ENCODE measurements around the gene PKNOX2.
A peak's percentile ranks its signal among the peaks of the same experiment; 100 is the strongest.

The PKNOX2 gene

DNA sequence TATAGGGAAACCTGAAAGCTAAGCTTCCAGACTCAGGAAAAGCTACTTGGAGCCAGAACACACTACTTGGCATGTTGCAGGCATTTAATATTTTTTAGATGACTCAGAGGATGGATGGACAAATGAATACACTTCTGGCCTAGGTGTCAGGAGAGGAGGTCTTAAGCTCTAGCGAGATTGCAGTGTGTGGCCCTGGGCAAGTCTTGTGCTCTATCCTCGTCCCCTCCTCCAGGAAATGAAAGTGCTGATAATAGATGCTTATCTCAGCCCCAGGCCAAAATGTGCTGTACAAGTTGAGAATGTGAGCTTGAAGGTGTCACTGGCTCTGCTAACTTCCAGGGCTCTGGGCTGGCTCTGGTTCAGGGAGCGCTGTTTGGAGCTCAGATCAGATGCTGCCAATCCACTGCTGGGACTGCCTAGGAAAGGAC is 136.3 kb downstream of the PKNOX2 start:
- H3K36me3 Mint-ChIP-seq (ENCODE audit: low read depth), result peaks cover 7% of the 10 kb centered on the region
- H3K27ac Mint-ChIP-seq, result no peak overlapping the region
- H3K27me3 Mint-ChIP-seq (ENCODE audit: low read depth, poor library complexity), result no peaks in the 10 kb centered on the region
- no peak overlapping the region for H3K4me3 Mint-ChIP-seq
- DNase-seq, result no peak
- TF ChIP-seq, protein P1, sequence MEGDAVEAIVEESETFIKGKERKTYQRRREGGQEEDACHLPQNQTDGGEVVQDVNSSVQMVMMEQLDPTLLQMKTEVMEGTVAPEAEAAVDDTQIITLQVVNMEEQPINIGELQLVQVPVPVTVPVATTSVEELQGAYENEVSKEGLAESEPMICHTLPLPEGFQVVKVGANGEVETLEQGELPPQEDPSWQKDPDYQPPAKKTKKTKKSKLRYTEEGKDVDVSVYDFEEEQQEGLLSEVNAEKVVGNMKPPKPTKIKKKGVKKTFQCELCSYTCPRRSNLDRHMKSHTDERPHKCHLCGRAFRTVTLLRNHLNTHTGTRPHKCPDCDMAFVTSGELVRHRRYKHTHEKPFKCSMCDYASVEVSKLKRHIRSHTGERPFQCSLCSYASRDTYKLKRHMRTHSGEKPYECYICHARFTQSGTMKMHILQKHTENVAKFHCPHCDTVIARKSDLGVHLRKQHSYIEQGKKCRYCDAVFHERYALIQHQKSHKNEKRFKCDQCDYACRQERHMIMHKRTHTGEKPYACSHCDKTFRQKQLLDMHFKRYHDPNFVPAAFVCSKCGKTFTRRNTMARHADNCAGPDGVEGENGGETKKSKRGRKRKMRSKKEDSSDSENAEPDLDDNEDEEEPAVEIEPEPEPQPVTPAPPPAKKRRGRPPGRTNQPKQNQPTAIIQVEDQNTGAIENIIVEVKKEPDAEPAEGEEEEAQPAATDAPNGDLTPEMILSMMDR (IDR thresholded peaks at IDR 0.05), result no peak
- H3K4me1 Mint-ChIP-seq, result peaks cover 69% of the 10 kb centered on the region
- no peaks in the 10 kb centered on the region for H3K9me3 Mint-ChIP-seq

DNA sequence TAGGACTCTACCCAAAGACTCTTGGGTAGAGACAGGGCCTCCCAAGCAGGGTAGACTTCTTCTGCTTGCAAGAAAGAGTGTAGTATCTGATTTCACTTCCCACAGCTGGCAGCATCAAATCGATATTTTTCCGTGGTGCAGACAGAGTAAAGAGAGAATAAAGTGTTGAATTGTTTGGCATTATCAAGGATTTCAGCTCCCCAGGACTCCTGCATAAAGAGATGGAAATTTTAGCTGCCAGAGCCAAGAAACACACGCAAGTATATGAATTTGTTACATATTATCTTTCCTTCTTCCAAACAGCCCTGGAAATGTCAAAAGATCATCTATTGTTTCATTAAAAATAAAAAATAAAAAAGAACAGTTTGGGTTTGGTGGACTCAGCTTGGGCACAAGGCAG is 136.8 kb downstream of the PKNOX2 start:
- peaks cover 2% of the 10 kb centered on the region for H3K36me3 Mint-ChIP-seq (ENCODE audit: low read depth)
- no peaks in the 10 kb centered on the region for H3K9me3 Mint-ChIP-seq
- H3K4me3 Mint-ChIP-seq, result no peak overlapping the region
- TF ChIP-seq, protein P1 (IDR thresholded peaks at IDR 0.05), result no peak
- peak overlapping the region; percentile 51 for H3K27ac Mint-ChIP-seq
- H3K4me1 Mint-ChIP-seq, result peaks cover 73% of the 10 kb centered on the region
- H3K27me3 Mint-ChIP-seq (ENCODE audit: low read depth, poor library complexity), result no peaks in the 10 kb centered on the region
- no peak for DNase-seq

GRCh38 chr11:125303186-125303585 is 138.6 kb downstream of the PKNOX2 start:
- DNase-seq, result no peak
- TF ChIP-seq, protein P1 (IDR thresholded peaks at IDR 0.05), result no peak
- H3K4me3 Mint-ChIP-seq, result no peak overlapping the region
- H3K36me3 Mint-ChIP-seq (ENCODE audit: low read depth), result peaks cover 11% of the 10 kb centered on the region
- no peaks in the 10 kb centered on the region for H3K9me3 Mint-ChIP-seq
- peak overlapping the region; percentile 81 for H3K27ac Mint-ChIP-seq
- peaks cover 2% of the 10 kb centered on the region for H3K27me3 Mint-ChIP-seq (ENCODE audit: low read depth, poor library complexity)
- H3K4me1 Mint-ChIP-seq, result peaks cover 82% of the 10 kb centered on the region

DNA sequence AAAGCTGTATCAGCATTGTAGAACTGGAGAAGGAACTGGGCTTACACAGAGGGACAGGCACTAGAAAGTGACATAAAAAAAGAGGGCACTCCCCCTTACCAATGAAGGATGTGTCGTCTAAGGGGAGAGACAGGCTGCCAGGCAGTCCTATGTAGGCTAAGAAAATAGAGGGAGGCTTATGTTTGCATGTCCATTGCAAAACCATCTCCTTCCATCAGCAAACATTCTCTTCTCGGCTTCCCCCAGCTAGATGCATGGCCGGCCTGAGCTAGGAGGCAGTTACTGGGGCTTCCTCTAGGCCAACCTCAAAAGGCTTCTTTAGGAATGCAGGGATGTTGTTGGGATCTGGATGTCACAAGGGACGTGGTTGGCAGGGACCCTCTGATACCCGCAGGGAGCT is 139.1 kb downstream of the PKNOX2 start:
- H3K4me1 Mint-ChIP-seq, result peaks cover 84% of the 10 kb centered on the region
- peaks cover 16% of the 10 kb centered on the region for H3K36me3 Mint-ChIP-seq (ENCODE audit: low read depth)
- TF ChIP-seq, protein P1 (IDR thresholded peaks at IDR 0.05), result no peak
- no peak for DNase-seq
- H3K4me3 Mint-ChIP-seq, result no peak overlapping the region
- peak overlapping the region; percentile 72 for H3K27ac Mint-ChIP-seq
- peaks cover 4% of the 10 kb centered on the region for H3K27me3 Mint-ChIP-seq (ENCODE audit: low read depth, poor library complexity)
- no peaks in the 10 kb centered on the region for H3K9me3 Mint-ChIP-seq

DNA sequence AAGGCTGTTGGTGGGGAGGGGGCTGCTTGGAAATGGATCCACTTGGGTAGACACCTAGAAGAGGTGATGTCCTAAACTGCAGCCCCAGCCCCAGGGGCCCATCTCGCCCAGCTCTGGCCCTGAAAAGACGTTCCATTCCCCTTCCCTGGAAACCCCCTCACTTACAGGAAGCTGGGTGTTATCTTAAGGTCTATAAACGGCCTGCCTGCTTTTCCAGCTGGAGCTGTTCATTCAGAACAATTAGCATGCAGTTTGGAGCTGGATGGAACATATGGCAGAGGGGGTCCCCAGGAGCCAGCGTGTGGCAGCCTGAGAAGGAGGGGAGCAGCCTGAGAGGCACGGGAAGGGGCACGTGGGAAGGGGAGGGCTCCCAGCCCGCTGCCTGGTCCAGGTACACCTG is 139.6 kb downstream of the PKNOX2 start:
- H3K9me3 Mint-ChIP-seq, result no peaks in the 10 kb centered on the region
- no peak overlapping the region for H3K4me3 Mint-ChIP-seq
- H3K36me3 Mint-ChIP-seq (ENCODE audit: low read depth), result peaks cover 20% of the 10 kb centered on the region
- TF ChIP-seq, protein P1 (IDR thresholded peaks at IDR 0.05), result no peak
- no peak for DNase-seq
- peaks cover 84% of the 10 kb centered on the region for H3K4me1 Mint-ChIP-seq
- H3K27ac Mint-ChIP-seq, result no peak overlapping the region
- H3K27me3 Mint-ChIP-seq (ENCODE audit: low read depth, poor library complexity), result peaks cover 5% of the 10 kb centered on the region

- Mint-ChIP-seq H3K27me3 (ENCODE audit: low read depth, poor library complexity) (peaks cover 5% of the 10 kb centered on the region), H3K4me1 (peaks cover 83% of the 10 kb centered on the region), H3K36me3 (ENCODE audit: low read depth) (peaks cover 26% of the 10 kb centered on the region), H3K27ac (no peak overlapping the region), H3K9me3 (no peaks in the 10 kb centered on the region), H3K4me3 (no peak overlapping the region)
- DNase-seq, result no peak
- TF ChIP-seq, protein P1 (IDR thresholded peaks at IDR 0.05), result no peak
Observed at GRCh38 chr11:125304876-125305275, 140.3 kb downstream of the PKNOX2 start.
